ENCODE results near the gene CLCF1.
"Not testable (repeated sequence)": the region's sequence is repeated elsewhere in the genome, so short reads cannot be mapped to it uniquely, and the experiment has no call there.

- not testable (repeated sequence) for TF ChIP-seq CTCF (IDR thresholded peaks at IDR 0.05; ENCODE audit: extremely low read depth in 1 of 2, insufficient read depth in 1 of 2, low read depth in 1 of 2, low read length in 2 of 2); POLR2AphosphoS5 (IDR thresholded peaks at IDR 0.05; ENCODE audit: insufficient read depth, low read depth, low read length); EZH2 (IDR thresholded peaks at IDR 0.05; ENCODE audit: borderline replicate concordance, low read depth, low read length, severe bottlenecking); POLR2A (IDR thresholded peaks at IDR 0.05; ENCODE audit: low read depth, low read length)
Observed at GRCh38 chr11:67402192-67402839, 28.9 kb upstream of the CLCF1 start.

Data from endothelial cell of umbilical vein (primary cell).